GM03348 (cell line): ENCODE measurements around the gene SENP6.
A peak's percentile ranks its signal among the peaks of the same experiment; 100 is the strongest.
"Not testable (repeated sequence)": the region's sequence is repeated elsewhere in the genome, so short reads cannot be mapped to it uniquely, and the experiment has no call there.

Source experiments
- DNase-seq: peaks from one replicate; pipeline ENCODE4 v3.0.0; 2012; ENCODE audit warnings: low spot score

Gene SENP6

GRCh38 chr6:75601304-75602245 is at the start of gene SENP6:
TSS of gene SENP6 (plus strand) at chr6:75601880. CDS start at chr6:75602525, 645 bp downstream.
- DNase-seq = peak; percentile 94

GRCh38 chr6:75556240-75556639 is 45.4 kb upstream of the SENP6 start:
- DNase-seq = no peak

- no peak for DNase-seq
Observed at GRCh38 chr6:75557068-75557467, 44.6 kb upstream of the SENP6 start.

- no peak for DNase-seq
Observed at GRCh38 chr6:75563032-75563431, 38.6 kb upstream of the SENP6 start.

- no peak for DNase-seq
Observed at GRCh38 chr6:75566137-75566767, 35.4 kb upstream of the SENP6 start.

- DNase-seq = no peak
Observed at GRCh38 chr6:75568100-75568499, 33.6 kb upstream of the SENP6 start.

- DNase-seq = no peak
Observed at GRCh38 chr6:75568965-75569364, 32.7 kb upstream of the SENP6 start.

GRCh38 chr6:75570671-75571070 is 31.0 kb upstream of the SENP6 start:
- not testable (repeated sequence) for DNase-seq

GRCh38 chr6:75572072-75572471 is 29.6 kb upstream of the SENP6 start:
- DNase-seq = no peak

GRCh38 chr6:75579951-75580350 is 21.7 kb upstream of the SENP6 start:
- no peak for DNase-seq

GRCh38 chr6:75581231-75581630 is 20.4 kb upstream of the SENP6 start:
- no peak for DNase-seq

GRCh38 chr6:75584552-75584951 is 17.1 kb upstream of the SENP6 start:
- not testable (repeated sequence) for DNase-seq

- DNase-seq = no peak
Observed at GRCh38 chr6:75588948-75589347, 12.7 kb upstream of the SENP6 start.

- DNase-seq = no peak
Observed at GRCh38 chr6:75590370-75590769, 11.3 kb upstream of the SENP6 start.

- not testable (repeated sequence) for DNase-seq
Observed at GRCh38 chr6:75596380-75596779, 5.3 kb upstream of the SENP6 start.

GRCh38 chr6:75600768-75601167 is 912 bp upstream of the SENP6 start:
- DNase-seq = no peak

GRCh38 chr6:75602246-75603105 is 796 bp downstream of the SENP6 start:
- peak; percentile 63 for DNase-seq

- no peak for DNase-seq
Observed at GRCh38 chr6:75603106-75603420, 1.4 kb downstream of the SENP6 start.

- no peak for DNase-seq
Observed at GRCh38 chr6:75604294-75604693, 2.6 kb downstream of the SENP6 start.

GRCh38 chr6:75605635-75606034 is 4.0 kb downstream of the SENP6 start:
- DNase-seq = no peak

GRCh38 chr6:75608304-75608703 is 6.6 kb downstream of the SENP6 start:
- no peak for DNase-seq

GRCh38 chr6:75608956-75609533 is 7.4 kb downstream of the SENP6 start:
- DNase-seq = no peak
